ENCODE data around the gene PARG.
"Not testable (repeated sequence)": the region's sequence is repeated elsewhere in the genome, so short reads cannot be mapped to it uniquely, and the experiment has no call there.

The PARG gene

GRCh38 chr10:49781247-49781646, 160.6 kb downstream of the PARG start:
- no peaks in the 10 kb centered on the region for H3K4me1 ChIP-seq (ENCODE audit: low read depth, poor library complexity, severe bottlenecking)
- H2AFZ ChIP-seq (ENCODE audit: low read depth), result no peak overlapping the region
- H3K9ac ChIP-seq, result no peak overlapping the region
- no peaks in the 10 kb centered on the region for H3K79me2 ChIP-seq (ENCODE audit: insufficient read depth, low read depth)
- H3K27me3 ChIP-seq (ENCODE audit: insufficient read depth, low read depth), result no peaks in the 10 kb centered on the region
- no peaks in the 10 kb centered on the region for H3K36me3 ChIP-seq (ENCODE audit: insufficient read depth)
- no peak overlapping the region for H3K4me2 ChIP-seq
- no peak overlapping the region for H3K27ac ChIP-seq
- no peak for TF ChIP-seq CTCF (conservative IDR thresholded peaks at IDR 0.05; ENCODE audit: low read depth, low read length)
- no peak overlapping the region for H3K4me3 ChIP-seq (IDR thresholded peaks at IDR 0.05; ENCODE audit: insufficient read depth, low read depth, low read length)
- no peaks in the 10 kb centered on the region for H4K20me1 ChIP-seq (ENCODE audit: insufficient read depth)

GRCh38 chr10:49778197-49778596, 163.6 kb downstream of the PARG start:
- no peaks in the 10 kb centered on the region for H3K36me3 ChIP-seq (ENCODE audit: insufficient read depth)
- H3K27ac ChIP-seq, result no peak overlapping the region
- H3K4me3 ChIP-seq (IDR thresholded peaks at IDR 0.05; ENCODE audit: insufficient read depth, low read depth, low read length), result no peak overlapping the region
- no peak overlapping the region for H2AFZ ChIP-seq (ENCODE audit: low read depth)
- H3K27me3 ChIP-seq (ENCODE audit: insufficient read depth, low read depth), result no peaks in the 10 kb centered on the region
- no peak overlapping the region for H3K9ac ChIP-seq
- no peak overlapping the region for H3K4me2 ChIP-seq
- no peak for TF ChIP-seq CTCF (conservative IDR thresholded peaks at IDR 0.05; ENCODE audit: low read depth, low read length)
- H3K4me1 ChIP-seq (ENCODE audit: low read depth, poor library complexity, severe bottlenecking), result no peaks in the 10 kb centered on the region
- H4K20me1 ChIP-seq (ENCODE audit: insufficient read depth), result no peaks in the 10 kb centered on the region
- no peaks in the 10 kb centered on the region for H3K79me2 ChIP-seq (ENCODE audit: insufficient read depth, low read depth)

GRCh38 chr10:49776851-49777250, 165.0 kb downstream of the PARG start:
- Histone ChIP-seq H3K27me3 (ENCODE audit: insufficient read depth, low read depth) (no peaks in the 10 kb centered on the region), H3K27ac (no peak overlapping the region), H3K9ac (no peak overlapping the region), H3K79me2 (ENCODE audit: insufficient read depth, low read depth) (no peaks in the 10 kb centered on the region), H3K4me1 (ENCODE audit: low read depth, poor library complexity, severe bottlenecking) (no peaks in the 10 kb centered on the region), H2AFZ (ENCODE audit: low read depth) (no peak overlapping the region), H3K4me2 (no peak overlapping the region), H4K20me1 (ENCODE audit: insufficient read depth) (no peaks in the 10 kb centered on the region), H3K4me3 (IDR thresholded peaks at IDR 0.05; ENCODE audit: insufficient read depth, low read depth, low read length) (no peak overlapping the region), H3K36me3 (ENCODE audit: insufficient read depth) (no peaks in the 10 kb centered on the region)
- no peak for TF ChIP-seq CTCF (conservative IDR thresholded peaks at IDR 0.05; ENCODE audit: low read depth, low read length)

DNA sequence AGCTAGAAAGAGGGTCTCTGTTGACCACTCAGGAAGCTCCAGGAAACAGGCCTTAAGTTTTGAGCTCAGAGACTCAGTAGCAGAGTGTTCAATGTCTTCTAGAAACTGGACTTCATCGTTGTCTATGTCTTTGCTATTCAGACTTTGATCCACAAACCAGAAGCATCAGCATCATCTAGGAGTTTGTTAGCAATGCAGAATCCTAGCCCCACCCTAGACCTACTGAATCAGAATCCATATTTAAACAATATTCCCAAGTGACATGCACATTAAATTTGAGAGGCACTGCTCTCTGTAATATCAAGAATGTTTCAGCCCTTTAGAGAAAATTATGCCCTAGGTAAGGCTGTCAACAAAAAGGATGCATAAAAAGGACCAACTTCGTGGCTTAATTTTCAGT, 166.8 kb downstream of the PARG start:
- no peak overlapping the region for H3K27ac ChIP-seq
- H3K36me3 ChIP-seq (ENCODE audit: insufficient read depth), result no peaks in the 10 kb centered on the region
- no peak overlapping the region for H3K4me3 ChIP-seq (IDR thresholded peaks at IDR 0.05; ENCODE audit: insufficient read depth, low read depth, low read length)
- H4K20me1 ChIP-seq (ENCODE audit: insufficient read depth), result no peaks in the 10 kb centered on the region
- H3K27me3 ChIP-seq (ENCODE audit: insufficient read depth, low read depth), result no peaks in the 10 kb centered on the region
- no peaks in the 10 kb centered on the region for H3K79me2 ChIP-seq (ENCODE audit: insufficient read depth, low read depth)
- H3K9ac ChIP-seq, result no peak overlapping the region
- no peak overlapping the region for H3K4me2 ChIP-seq
- H3K4me1 ChIP-seq (ENCODE audit: low read depth, poor library complexity, severe bottlenecking), result no peaks in the 10 kb centered on the region
- no peak overlapping the region for H2AFZ ChIP-seq (ENCODE audit: low read depth)
- no peak for TF ChIP-seq CTCF (conservative IDR thresholded peaks at IDR 0.05; ENCODE audit: low read depth, low read length)

DNA sequence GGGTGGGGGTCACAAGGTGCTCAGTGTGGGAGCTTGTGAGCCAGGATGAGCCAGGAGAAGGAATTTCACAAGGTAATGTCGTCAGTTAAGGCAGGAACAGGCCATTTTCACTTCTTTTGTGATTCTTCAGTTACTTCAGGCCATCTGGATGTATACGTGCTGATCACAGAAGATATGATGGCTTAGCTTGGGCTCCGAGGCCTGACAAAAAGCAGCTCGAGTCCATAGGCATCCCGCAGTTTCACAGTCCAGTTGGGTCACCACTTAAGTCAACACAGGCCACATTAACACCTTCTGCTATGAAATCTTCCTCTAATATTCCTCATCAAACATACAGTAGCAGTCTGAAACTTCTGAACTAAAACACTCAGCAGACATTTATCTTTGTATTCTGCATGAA, 168.9 kb downstream of the PARG start:
- H3K4me2 ChIP-seq; H3K9ac ChIP-seq; H3K4me3 ChIP-seq (IDR thresholded peaks at IDR 0.05; ENCODE audit: insufficient read depth, low read depth, low read length); H3K27me3 ChIP-seq (ENCODE audit: insufficient read depth, low read depth); H3K36me3 ChIP-seq (ENCODE audit: insufficient read depth); H3K4me1 ChIP-seq (ENCODE audit: low read depth, poor library complexity, severe bottlenecking); H3K79me2 ChIP-seq (ENCODE audit: insufficient read depth, low read depth); H3K27ac ChIP-seq; H4K20me1 ChIP-seq (ENCODE audit: insufficient read depth); H2AFZ ChIP-seq (ENCODE audit: low read depth): not testable (repeated sequence)

DNA sequence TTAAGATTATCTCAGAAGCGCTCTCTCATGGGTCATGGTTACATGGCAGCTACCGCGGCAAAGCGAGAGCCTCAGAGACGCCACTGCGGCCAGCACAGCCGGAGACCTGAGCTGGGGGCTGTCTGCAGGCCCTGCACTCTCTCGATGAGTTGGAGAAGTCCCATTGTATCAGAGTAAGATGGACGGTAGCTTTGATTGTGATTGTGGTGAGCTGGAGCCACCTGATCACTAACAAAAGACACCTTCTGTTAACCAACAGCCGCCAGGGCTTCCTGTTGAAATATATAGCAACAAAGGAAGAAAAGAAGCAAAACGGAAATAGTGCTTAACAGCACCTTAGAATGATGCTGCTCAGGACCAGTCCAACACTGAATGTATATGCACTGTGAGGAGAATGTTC, 170.8 kb downstream of the PARG start:
- not testable (repeated sequence) for H3K9ac ChIP-seq; H3K4me1 ChIP-seq (ENCODE audit: low read depth, poor library complexity, severe bottlenecking); H3K36me3 ChIP-seq (ENCODE audit: insufficient read depth); H3K27ac ChIP-seq; H2AFZ ChIP-seq (ENCODE audit: low read depth); H3K4me2 ChIP-seq; H3K4me3 ChIP-seq (IDR thresholded peaks at IDR 0.05; ENCODE audit: insufficient read depth, low read depth, low read length); H3K27me3 ChIP-seq (ENCODE audit: insufficient read depth, low read depth); H4K20me1 ChIP-seq (ENCODE audit: insufficient read depth); H3K79me2 ChIP-seq (ENCODE audit: insufficient read depth, low read depth)
